G401.6 (cell line): ENCODE results near the gene PHRF1.

Experiments
- FAIRE-seq: peaks from 2 replicates; lab custom pipeline; 2012; peaks lifted over from hg19 to GRCh38; lab: Jason Lieb, UNC

PHRF1 gene, protein sequence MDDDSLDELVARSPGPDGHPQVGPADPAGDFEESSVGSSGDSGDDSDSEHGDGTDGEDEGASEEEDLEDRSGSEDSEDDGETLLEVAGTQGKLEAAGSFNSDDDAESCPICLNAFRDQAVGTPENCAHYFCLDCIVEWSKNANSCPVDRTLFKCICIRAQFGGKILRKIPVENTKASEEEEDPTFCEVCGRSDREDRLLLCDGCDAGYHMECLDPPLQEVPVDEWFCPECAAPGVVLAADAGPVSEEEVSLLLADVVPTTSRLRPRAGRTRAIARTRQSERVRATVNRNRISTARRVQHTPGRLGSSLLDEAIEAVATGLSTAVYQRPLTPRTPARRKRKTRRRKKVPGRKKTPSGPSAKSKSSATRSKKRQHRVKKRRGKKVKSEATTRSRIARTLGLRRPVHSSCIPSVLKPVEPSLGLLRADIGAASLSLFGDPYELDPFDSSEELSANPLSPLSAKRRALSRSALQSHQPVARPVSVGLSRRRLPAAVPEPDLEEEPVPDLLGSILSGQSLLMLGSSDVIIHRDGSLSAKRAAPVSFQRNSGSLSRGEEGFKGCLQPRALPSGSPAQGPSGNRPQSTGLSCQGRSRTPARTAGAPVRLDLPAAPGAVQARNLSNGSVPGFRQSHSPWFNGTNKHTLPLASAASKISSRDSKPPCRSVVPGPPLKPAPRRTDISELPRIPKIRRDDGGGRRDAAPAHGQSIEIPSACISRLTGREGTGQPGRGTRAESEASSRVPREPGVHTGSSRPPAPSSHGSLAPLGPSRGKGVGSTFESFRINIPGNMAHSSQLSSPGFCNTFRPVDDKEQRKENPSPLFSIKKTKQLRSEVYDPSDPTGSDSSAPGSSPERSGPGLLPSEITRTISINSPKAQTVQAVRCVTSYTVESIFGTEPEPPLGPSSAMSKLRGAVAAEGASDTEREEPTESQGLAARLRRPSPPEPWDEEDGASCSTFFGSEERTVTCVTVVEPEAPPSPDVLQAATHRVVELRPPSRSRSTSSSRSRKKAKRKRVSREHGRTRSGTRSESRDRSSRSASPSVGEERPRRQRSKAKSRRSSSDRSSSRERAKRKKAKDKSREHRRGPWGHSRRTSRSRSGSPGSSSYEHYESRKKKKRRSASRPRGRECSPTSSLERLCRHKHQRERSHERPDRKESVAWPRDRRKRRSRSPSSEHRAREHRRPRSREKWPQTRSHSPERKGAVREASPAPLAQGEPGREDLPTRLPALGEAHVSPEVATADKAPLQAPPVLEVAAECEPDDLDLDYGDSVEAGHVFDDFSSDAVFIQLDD (N-terminal part only)

GRCh38 chr11:575996-576768 is at the start of gene PHRF1:
PHRF1 (plus strand) TSS chr11:576470; CDS start chr11:581513, 5,043 bp downstream.
- no peak for FAIRE-seq

- FAIRE-seq = no peak
Observed at GRCh38 chr11:528166-528814, 48.0 kb upstream of the PHRF1 start.

DNA sequence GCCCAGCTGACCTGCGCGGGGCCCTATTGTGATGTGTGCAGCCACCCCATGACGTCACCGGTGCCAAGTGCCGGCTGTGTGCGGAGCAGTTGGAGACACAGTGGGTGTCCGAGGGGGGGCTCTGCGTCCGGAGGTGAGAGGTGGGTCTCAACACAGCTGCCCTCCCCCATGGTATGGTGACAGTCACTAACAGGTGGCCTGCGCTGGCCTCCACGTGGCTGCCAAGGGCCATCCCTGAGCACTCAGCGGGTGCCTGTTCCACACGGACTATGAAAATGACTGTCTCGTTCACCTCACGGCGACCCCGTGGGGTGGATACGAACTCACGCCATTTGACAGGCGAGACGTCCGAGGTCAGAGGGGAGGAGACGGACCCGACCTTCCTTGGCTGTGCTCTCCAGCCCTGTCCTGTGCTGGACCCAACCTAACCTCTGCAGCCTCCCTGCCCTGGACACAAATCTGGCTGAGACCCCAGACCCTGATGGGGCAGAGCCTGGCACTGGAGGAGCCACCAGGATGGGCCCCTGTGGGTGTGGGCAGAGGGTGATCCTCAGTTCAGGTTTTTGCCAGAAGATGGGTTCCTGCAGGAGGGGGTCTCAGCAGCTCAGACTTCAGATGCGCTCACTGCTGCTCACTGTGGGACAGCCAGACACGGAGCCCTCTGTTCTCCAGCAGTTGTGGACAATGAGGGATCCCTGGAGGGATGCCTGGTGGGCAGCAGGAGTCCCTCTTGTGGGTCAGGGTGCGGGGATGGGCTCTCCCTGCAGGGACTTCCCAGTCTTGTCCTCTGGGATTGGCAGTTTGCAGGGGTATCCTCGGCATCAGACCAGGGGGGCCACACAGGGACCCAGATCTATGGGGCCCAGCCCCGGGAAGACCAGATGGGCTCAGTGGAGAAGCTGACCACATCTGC is 47.2 kb upstream of the PHRF1 start:
- no peak for FAIRE-seq

- FAIRE-seq = no peak
Observed at GRCh38 chr11:529728-530411, 46.4 kb upstream of the PHRF1 start.

DNA sequence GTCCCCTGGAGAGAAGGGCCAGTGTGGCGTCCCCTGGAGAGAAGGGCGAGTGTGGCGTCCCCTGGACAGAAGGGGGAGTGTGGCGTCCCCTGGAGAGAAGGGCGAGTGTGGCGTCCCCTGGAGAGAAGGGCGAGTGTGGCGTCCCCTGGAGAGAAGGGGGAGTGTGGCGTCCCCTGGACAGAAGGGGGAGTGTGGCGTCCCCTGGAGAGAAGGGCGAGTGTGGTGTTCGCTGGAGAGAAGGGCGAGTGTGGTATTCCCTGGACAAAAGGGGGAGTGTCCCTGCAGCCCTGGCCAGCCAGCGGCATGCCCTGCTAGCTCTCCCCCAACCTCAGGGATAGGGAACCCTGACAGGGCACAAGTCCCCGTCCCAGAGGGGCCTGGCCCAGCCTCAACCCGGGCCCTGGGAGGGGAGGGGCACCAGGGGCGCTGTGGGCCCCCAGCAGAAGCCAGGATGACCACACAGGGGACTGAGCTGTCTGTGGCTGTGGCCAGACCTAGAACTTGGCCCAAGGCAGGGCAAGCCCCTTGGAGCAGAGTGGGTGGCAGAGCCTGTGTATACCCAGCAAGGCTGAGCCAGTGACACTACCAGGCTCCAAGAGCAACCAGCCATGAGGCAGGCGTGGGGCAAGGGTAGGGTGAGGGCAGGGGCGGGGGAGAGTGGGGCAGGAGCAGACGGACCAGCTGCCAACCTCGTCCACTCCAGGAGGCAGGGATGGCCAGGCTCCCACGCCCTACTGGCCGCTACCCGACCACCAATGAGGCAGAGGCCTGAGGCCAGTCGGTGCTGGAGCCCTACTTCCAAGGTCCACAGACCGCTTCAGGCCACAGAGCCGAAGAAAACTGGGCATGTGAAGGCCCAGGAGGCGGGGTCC is 45.1 kb upstream of the PHRF1 start:
- no peak for FAIRE-seq

DNA sequence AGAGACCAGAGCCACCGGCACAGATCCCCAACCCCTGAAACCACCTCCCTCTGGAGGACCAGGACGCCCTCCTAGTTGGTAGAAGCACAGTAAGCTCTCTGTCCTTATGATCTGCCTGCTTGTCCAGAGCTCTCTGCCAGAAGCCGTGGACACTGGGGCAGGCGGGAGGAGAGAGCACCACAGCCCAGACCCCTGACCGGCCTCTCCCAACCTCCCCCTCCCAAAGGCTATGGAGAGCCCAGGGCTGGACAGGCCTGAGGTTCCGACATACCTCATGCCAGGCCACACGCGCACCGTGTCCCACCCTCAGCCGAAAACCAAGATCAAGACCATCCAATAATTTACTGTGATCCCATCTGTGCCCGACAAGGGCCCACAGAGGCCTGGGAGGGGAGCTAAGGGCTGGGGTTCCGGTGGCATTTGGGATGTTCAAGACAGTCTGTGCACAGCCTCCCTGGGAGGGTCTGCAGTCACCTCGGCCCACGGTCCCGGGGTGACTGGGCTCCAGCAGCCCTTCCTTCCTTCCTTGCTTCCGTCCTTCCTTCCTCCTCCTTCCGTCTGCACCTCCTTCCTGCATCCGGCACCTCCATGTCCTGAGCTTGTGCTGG is 44.2 kb upstream of the PHRF1 start:
- no peak for FAIRE-seq

- FAIRE-seq = no peak
Observed at GRCh38 chr11:532527-532985, 43.7 kb upstream of the PHRF1 start.

DNA sequence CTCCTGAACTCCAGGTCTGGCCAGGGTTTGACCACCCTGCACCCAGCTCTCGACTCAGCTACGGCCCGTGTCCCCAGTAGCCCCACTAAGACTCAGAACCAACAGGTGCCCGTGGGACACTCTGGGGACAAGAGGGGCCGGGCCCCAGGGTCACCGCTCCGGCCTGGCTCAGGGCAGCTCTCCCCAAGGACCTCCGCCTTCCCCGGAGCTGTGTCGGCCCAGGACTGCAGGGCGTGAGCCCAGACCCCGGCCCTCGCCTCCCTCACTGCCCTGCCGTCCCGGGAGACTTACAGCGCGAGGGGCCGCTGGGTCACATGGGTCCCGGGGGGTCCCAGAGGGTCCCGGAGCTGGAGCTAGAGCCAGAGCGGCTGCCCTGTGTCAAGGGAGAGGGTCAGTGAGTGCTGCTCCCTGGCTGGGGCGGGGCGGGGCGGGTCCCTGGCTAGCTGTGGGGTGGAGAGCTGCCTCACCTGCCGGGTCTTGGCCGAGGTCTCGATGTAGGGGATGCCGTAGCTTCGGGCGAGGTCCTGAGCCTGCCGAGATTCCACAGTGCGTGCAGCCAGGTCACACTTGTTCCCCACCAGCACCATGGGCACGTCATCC is 43.2 kb upstream of the PHRF1 start:
- no peak for FAIRE-seq

DNA sequence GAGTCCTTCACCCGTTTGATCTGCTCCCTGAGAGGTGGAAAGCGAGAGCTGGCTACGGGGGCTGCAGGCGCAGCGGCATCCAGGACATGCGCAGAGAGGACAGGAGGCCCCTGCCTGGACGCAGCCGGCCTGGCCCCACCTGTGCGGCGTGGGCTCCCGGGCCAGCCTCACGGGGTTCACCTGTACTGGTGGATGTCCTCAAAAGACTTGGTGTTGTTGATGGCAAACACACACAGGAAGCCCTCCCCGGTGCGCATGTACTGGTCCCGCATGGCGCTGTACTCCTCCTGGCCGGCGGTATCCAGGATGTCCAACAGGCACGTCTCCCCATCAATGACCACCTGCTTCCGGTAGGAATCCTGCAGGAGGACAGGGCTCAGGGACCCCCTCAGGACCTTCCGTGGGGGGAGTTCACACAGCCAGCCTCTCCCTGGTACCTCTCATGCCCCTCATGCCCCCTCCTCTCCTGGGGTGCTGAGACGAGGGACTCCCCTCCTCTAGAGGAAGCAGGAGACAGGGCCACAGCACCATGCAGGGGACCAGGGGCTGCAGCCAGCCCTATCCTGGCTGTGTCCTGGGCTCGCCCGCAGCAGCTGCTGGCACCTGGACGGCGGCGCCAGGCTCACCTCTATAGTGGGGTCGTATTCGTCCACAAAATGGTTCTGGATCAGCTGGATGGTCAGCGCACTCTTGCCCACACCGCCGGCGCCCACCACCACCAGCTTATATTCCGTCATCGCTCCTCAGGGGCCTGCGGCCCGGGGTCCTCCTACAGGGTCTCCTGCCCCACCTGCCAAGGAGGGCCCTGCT is 42.5 kb upstream of the PHRF1 start:
- FAIRE-seq = no peak

DNA sequence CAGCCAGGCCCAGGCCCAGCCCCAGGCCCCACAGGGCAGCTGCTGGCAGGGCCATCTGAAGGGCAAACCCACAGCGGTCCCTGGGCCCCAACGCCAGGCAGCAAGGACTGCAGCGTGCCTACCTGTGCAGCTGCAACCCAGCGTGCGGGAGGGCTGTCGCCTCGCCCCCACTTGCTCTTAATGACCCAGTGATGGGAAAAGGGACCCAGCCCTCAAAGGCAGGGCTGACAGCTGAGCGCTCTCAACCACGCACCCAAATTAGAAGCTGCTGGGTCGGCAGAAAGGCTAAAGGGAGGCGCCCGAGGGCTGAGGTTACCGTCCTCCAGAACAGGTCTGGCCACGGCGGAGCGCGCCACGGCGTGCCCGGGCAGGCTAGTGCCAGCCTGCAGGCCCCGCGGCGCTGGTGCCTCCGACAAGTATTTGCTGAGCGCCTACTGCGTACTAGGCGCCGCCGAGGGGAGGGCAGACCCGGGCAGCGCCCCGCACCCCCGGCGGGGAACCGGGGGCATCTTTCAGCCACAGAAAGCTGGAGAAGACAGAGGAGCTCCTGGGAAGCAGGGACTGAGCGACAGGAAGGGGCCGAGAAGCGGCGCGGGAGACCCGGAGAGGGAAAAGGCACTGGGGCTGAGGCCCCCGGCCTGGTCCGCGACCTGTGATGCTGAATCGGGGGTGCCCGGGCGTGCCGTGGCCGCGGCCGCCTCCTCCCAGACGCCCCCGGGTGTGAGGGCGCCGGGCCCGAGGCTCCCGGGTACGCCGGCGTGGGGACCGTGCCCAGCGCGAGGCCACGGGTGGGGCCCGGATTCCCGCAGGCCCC is 41.7 kb upstream of the PHRF1 start:
- no peak for FAIRE-seq

DNA sequence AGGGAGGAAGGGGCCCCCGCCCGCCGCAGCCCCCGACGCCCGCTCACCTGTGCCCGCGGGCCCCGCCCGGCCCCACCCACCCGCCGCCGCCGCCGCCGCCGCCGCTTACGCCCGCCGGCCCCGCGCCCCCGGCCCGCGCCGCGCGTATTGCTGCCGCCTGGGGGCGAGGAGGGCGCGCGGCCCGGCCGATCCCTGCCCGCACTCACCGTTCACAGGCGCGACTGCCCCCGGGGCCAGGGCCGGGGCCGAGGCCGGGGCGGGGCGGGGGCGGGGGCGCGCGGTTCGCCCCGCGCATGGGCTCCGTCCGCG is 41.1 kb upstream of the PHRF1 start:
- no peak for FAIRE-seq

DNA sequence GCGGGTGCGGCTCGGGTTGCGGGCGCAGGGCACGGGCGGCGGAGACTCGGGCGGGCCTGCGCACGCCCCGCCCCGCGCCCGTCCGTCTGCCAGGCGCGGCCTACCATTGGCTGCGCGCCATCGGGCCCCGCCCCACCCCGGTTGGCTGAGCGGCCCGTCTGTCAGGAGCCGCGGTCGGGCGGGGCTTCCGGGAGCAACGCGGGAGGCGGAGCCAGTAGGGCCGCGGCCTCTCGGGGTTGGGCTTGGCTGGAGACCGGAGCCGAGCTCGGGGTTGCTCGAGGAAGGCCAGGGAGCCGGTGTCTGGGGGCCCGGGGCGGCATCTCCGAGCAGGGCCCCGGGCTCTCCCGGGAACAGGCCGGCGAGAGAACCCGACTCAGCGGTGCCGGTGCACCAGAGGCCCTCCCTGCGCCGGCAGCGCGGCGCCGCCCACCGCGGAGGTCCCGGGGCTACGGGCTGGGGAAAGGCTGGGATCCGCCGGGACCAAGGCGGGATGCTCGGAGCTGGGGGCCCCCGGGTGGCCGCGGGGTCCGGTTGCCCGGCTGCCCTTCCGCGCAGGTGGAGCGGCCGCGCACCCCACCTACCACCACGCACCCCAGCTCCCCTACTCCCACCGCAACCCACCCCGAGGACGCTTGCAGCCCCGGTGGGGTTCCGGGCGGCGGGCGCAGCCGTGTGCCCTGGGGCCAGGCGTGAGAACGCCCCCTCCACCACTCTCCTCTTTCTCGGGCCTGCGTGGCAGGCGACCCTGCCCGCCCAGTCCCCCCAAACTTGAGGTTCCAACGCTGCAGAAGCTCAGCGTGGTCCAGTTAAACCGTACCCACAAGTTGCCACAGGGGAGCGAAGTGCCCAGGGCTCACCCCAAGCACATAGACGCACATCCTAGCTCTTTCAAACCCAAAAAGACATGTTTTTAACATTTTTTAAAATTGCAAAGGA is 40.5 kb upstream of the PHRF1 start, which contains the start of gene HRAS:
HRAS (minus strand) TSS at position 58 of the 936 bp plus-strand sequence.
- no peak for FAIRE-seq

DNA sequence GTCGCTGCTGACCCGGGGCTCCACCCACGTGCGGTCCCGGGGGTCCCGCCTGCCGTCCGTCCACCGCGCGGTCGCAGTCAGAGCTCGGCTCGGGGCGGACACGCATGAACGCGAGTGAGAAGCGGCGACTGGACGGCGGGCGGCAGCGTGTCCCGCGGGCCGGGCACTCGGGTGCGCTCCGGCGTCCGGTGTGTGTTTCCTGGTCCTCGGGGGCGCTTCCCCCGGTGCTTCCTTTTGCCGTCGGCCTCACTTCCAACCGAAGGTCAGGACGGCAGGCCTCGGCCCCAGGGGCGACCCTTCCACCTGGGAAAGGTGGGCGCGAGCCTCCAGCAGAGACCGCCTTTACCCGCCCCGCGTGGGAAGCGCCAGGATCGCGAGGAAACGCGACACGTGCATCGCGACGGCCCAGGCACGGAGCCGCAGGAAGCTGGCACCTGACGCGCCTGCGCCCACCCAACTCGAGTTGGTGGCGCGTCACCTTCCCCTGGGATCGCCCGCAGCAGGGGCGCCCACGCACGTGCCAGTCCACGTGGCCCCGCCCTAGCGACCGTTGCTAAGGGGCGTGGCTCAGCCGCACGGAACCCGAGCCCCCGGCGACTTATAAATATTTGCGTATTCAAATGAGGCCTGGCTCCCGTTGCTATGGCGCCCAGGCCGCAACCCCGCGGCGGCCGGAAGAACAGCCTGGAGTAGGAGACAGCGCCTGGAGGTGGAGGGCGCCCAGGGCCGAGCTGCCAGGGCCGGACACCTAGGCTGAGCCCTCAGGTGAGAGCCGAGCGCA is 39.2 kb upstream of the PHRF1 start, which contains the start of gene LRRC56:
LRRC56 (plus strand) TSS at position 687 of the 781 bp plus-strand sequence. CDS start 3,158 bp downstream, outside the sequence.
- FAIRE-seq = no peak
